Measurements from ENCODE around the gene ERC1.

DNA sequence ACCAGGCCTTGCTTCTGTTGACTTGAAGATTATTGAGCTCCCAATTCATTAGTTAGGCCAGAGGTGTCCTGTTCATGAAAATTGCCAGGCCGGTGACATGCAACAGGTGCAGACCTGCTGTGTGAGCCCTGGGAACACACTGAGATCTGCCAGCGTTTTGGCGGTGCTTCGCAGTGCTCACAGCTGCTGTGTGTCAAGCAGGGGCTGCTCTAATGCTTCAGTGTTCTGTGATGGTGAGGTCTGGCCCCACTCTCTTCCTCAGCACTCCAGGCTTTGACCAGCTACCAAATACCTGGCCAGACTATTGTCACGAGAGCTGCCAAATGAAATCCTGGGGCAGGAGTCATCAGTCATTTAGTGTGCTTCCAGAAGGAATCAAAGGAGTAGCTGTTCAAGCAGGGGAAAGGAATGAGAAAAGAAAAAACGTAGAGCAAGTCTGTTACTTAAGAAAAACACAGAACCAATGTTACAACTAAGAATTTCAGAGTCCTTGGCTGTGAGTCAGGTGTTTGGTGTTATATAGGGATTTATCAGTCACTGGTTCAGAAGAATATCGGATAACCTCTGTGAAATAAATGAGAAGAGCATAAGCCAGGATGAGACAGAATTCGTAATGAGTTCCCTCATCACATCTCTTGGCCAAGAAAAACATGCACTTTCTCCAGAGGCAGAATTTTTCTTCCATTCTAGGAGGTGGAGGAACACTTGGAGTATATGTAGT is 452.6 kb downstream of the ERC1 start:
- TF ChIP-seq GATA3 (IDR thresholded peaks at IDR 0.05; ENCODE audit: low read depth, low read length) (no peak), GATA2 (IDR thresholded peaks at IDR 0.05; ENCODE audit: low read depth, low read length) (no peak)
